Stimulated activated CD8-positive, alpha-beta memory T cell treated with anti-CD3 and anti-CD28 coated beads, Interleukin-2, amount 100 ng/mL, for 48 hours (primary cell): ENCODE data around the gene AADACL2.
"Not testable (repeated sequence)": the region's sequence is repeated elsewhere in the genome, so short reads cannot be mapped to it uniquely, and the experiment has no call there.

Experiments used
- DNase-seq, 2 donors: peaks; one replicate each; pipeline ENCODE4 v3.0.0-alpha.2; 2020; ENCODE audit warnings: low read depth in 2 of 2

The AADACL2 gene

DNA sequence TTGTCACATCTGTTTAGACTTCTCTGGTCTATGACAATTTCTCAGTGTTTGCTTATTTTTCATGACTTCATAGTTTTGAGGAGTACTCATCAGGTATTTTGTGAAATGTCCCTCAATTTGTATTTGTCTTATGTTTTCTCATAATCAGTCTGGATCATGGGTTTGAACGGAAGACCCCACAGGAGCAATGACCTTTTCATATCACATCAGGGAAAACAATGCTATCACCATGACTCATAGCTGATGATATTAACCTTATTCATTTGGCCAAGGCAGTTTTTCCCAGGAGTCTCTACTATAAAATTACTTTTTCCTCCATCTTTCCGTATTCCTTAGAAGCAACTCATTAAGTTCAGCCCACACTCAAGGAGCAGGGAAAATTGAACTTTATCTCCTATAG, 32.7 kb downstream of the AADACL2 start:
- no peak for DNase-seq

GRCh38 chr3:151768393-151768930, 34.7 kb downstream of the AADACL2 start:
- DNase-seq = no peak

DNA sequence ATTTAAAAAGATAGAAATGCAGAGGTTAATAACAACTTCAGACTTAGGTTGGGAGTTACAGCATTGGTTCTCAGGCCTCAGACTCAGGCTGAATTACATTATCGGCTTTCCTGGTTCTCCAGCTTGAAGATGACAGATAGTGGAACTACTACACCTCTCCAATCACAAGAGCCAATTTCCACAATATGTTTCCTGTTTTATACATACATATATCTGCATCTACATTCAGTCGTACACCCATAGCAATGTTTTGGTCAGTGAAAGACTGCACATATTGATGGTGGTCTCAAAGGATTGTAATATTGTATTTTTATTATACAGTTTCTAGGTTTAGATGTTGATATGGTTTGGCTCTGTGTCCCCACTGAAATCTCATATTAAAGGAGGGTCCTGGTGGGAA, 35.4 kb downstream of the AADACL2 start:
- no peak for DNase-seq

GRCh38 chr3:151770956-151771355, 37.2 kb downstream of the AADACL2 start:
- no peak for DNase-seq

GRCh38 chr3:151772825-151773480, 39.2 kb downstream of the AADACL2 start:
- DNase-seq = no peak

DNA sequence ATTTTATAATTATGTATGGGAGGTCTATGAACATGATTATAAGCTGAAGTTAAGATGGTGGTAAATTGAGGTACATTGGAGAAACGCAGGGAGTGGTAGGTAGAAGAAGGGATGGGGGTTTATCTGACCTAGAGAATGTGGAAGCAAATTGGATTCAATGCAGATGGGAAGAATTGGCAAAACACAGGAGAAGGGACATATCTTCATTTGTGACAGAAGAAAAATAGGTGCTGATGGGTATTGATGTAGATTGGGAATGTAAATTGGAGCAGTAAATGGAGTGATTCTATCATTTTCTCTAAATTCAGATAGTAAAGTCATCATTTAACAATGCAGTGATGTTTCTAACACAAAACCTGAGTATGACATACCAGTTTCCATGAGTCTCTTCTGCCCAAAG, 40.5 kb downstream of the AADACL2 start:
- DNase-seq = no peak

- DNase-seq = no peak
Measured at GRCh38 chr3:151774910-151775309, 41.2 kb downstream of the AADACL2 start.

GRCh38 chr3:151775314-151776258, 41.9 kb downstream of the AADACL2 start:
- DNase-seq = no peak

DNA sequence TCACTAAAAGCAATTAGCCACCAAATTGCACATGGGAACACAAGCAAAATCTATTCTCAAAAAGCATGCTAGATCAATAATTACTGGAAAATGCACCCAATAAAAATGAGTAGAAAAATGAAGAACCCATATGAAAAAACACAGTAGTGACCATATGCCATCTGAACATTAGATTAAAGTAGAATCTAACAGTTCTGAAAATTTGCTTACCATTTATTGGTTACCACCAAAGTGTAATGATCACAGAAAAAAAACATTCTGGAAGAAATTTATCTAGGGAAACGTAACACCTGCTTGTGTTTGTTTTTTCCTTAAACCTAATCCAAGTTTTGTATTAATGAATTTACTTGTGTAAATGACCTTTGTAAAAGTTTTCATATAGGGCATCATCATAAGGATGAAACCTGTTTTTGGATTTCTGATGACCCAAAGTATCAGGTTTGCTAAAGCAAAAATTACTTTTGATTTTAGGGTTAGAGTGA, 42.6 kb downstream of the AADACL2 start:
- DNase-seq = no peak

DNA sequence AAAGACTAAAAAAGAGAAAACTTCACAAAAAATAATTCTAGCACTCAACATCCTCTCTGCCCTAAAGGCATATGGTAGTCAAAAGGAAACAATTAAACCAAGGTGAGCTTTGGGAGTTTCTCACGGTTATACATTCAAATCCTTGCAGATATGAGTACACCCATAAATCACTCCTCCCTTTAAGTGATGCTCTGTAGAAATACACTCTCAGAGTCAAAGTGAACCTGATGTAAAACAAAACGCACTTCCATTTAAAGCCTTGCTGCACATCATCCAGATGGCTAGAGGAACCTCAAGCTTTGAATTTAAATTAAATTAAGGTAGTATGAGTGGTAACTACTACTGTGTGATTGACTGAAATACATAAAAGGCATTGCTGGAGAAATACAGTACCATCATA, 44.2 kb downstream of the AADACL2 start:
- DNase-seq = no peak

- DNase-seq = no peak
Measured at GRCh38 chr3:151787626-151788025, 53.9 kb downstream of the AADACL2 start.

DNA sequence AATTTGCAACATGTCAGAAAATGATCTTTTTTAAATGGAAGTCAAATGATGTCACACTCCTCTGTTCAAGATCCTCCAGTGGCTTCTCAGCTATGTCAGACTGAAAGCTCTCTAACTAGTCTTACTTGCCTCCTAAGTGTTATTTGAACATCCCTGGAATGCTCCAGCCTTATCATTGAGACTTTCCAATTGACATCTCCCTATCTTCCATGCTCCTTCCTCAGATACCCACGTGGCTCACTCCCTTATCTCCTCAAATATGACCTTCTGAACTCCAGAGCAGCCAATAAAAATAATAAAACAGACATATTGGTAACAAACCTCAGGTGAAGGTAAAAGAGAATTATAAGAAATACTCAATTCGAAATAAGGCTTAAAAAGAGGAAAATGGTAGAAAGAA, 54.7 kb downstream of the AADACL2 start:
- no peak for DNase-seq

- DNase-seq = no peak
Measured at GRCh38 chr3:151789853-151790463, 56.2 kb downstream of the AADACL2 start.

DNA sequence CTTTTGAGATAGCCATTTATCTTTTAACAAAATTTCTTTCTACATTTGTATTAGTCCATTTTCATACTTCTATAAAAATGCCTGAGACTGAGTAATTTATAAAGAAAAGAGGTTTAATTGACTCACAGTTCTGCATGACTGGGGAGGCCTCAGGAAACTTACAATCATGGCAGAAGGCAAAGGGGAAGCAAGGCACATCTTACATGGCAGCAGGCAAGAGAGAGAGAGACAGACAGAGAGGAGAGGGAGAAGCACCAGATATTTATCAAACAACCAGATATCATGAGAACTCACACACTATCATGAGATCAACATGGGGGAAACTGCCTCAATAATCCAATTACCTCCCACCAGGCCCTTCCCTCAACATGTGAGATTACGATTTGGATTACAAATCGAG, 57.0 kb downstream of the AADACL2 start:
- not testable (repeated sequence) for DNase-seq

GRCh38 chr3:151792411-151792810, 58.7 kb downstream of the AADACL2 start:
- no peak for DNase-seq

DNA sequence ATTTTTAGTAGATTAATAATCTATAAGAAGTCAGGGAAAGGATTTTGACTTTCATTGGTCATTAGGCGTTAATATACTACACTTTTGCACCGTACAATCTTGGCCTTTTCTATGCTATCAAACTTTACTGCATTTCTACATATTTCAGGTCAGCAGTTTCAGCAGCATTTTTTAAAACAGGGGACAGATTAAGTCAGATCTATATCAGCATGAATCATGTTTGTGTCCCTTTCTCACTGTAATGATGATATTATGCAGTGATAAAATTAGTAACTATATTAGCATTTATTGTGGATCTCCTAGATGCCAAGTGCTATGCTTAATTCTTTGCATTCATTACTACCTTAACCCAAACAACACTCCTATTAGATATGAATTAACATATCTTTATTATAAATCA, 59.9 kb downstream of the AADACL2 start:
- DNase-seq = no peak

- DNase-seq = no peak
Measured at GRCh38 chr3:151794080-151794479, 60.4 kb downstream of the AADACL2 start.

DNA sequence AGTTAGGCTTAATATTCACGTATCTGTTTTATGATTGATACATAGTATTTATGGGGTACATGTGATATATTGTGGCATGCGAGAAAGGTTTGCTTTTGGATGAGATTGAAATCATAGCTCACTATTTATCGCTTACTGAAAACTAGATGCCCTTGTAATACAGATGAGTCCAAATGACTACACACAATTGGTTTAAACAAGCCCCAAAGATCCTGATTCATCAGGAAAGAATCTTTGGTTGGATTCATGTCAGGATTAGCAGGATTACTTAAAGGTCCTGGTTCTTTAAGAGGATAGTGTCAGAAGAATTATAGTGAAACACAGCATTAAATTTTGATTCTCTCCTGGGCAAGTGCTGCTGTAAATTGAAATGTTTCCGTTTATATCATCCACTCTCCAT, 61.5 kb downstream of the AADACL2 start:
- DNase-seq = no peak

DNA sequence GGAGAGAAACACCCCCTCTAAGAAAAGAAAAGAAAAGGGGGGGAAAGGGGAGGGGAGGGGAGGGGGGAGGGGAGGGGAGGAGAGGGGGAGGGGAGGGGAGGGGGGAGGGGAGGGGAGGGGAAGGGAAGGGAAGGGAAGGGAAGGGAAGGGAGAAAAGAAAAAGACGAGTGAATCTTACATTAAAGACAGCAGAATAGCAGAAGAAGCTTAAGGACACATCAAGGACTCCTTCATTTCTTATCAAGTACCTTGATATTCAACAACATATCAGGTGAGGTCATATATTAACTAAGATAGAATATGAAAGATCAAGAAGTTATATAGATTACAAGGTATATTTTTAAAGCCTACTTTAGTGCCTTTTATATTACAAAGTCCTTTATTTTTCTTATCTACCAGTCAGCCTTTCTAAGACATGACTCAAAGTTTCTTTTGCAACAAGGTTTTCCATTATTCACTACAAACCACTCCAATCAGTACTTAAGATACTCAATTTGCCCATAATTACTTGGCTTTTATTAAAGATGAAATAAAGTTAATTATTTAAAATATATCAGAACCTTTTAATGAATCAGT, 62.5 kb downstream of the AADACL2 start:
- no peak for DNase-seq

- DNase-seq = no peak
Measured at GRCh38 chr3:151798466-151798865, 64.7 kb downstream of the AADACL2 start.

DNA sequence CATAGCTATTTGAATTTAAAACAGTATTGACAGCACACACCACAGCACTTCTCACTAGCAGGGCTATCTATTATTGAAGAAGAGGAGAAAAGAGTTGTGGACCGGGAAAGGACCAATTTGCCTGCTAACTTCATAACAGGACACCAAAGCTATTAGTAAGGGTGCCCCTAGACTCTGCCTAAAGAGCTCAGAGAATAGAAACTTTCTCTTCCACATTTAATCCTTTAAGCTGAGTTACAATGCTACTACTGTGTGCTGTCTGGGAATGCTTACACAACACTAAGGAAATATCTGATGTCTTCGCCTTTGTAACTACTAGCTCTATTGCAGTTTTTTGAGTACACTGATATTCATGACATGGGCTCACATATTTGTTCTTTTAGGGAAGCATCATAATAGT, 66.7 kb downstream of the AADACL2 start:
- DNase-seq = no peak

- no peak for DNase-seq
Measured at GRCh38 chr3:151804267-151804666, 70.5 kb downstream of the AADACL2 start.
